HEK293 (cell line): ENCODE results near the gene SP5.

Experiments
- CTCF ChIA-PET: fragments of 350-600 bp; formaldehyde crosslinking; extraction: SDS; loops from one replicate; lab custom pipeline; 2021; ENCODE audit warnings: antibody characterized with exemption; lab: Yijun Ruan, JAX
- POLR2A ChIA-PET: fragments of 300-600 bp; formaldehyde crosslinking; extraction: SDS; loops from one replicate; lab custom pipeline; 2020; ENCODE audit warnings: antibody characterized with exemption, inconsistent platforms; lab: Yijun Ruan, JAX
- H3K27ac ChIP-seq: fragments of 200-500 bp; sonication (Bioruptor generic); 2 replicates; pipeline ENCODE4 v1.5.1; 2014; ENCODE audit warnings: low read depth, low read length, control low read depth, inconsistent platforms; ENCODE audit errors: extremely low read depth
- H3K36me3 ChIP-seq, 2 experiments: fragments of 200-500 bp in 1 of 2; sonication (Bioruptor generic) in 1 of 2; 1 replicate in 1 of 2; 2 replicates in 1 of 2; pipeline ENCODE4 v1.5.1; 2014 to 2017; ENCODE audit warnings: inconsistent platforms in 2 of 2, low read length in 2 of 2; ENCODE audit not compliant: control insufficient read depth in 2 of 2, insufficient read depth in 1 of 2
- H3K4me1 ChIP-seq: fragments of 200-500 bp; sonication (Bioruptor generic); 2 replicates; pipeline ENCODE4 v1.5.1; 2014; ENCODE audit warnings: mild to moderate bottlenecking, low read length, inconsistent platforms; ENCODE audit not compliant: control insufficient read depth, insufficient read depth
- H3K4me3 ChIP-seq: 2 replicates; pipeline ENCODE4 v1.5.1; 2011; ENCODE audit warnings: low read depth, mild to moderate bottlenecking, control low read depth, low read length, moderate library complexity
- H3K9me3 ChIP-seq: fragments of 200-500 bp; sonication (Bioruptor generic); 2 replicates; pipeline ENCODE4 v1.5.1; 2014; ENCODE audit warnings: low read depth, low read length, inconsistent platforms; ENCODE audit not compliant: control insufficient read depth, insufficient read depth
- CTCF ChIP-seq: fragments of 450-650 bp; formaldehyde crosslinking; IDR thresholded peaks from 2 replicates; pipeline ENCODE4 v1.5.1; 2016; ENCODE audit warnings: missing biosample characterization, missing genetic modification characterization
- ELK4 ChIP-seq: IDR thresholded peaks from 2 replicates; pipeline ENCODE4 v1.6.1; 2011; ENCODE audit warnings: mild to moderate bottlenecking, low read depth, low read length, borderline replicate concordance
- GLIS1 ChIP-seq: fragments of 450-650 bp; formaldehyde crosslinking; IDR thresholded peaks from 2 replicates; pipeline ENCODE4 v1.5.1; 2016; ENCODE audit warnings: missing biosample characterization, missing genetic modification characterization
- KLF8 ChIP-seq: fragments of 450-650 bp; formaldehyde crosslinking; IDR thresholded peaks from 2 replicates; pipeline ENCODE4 v1.5.1; 2016; ENCODE audit warnings: missing biosample characterization, missing genetic modification characterization
- ZBTB48 ChIP-seq: fragments of 450-650 bp; formaldehyde crosslinking; IDR thresholded peaks from 2 replicates; pipeline ENCODE4 v1.5.1; 2016; ENCODE audit warnings: missing biosample characterization, missing genetic modification characterization
- ZBTB49 ChIP-seq: fragments of 450-650 bp; formaldehyde crosslinking; IDR thresholded peaks from 2 replicates; pipeline ENCODE4 v1.5.1; 2016; ENCODE audit warnings: missing biosample characterization, missing genetic modification characterization, low read depth
- ZNF138 ChIP-seq: fragments of 450-650 bp; formaldehyde crosslinking; IDR thresholded peaks from 2 replicates; pipeline ENCODE4 v1.5.1; 2016; ENCODE audit warnings: missing biosample characterization, missing genetic modification characterization, borderline replicate concordance
- ZNF175 ChIP-seq: fragments of 450-650 bp; formaldehyde crosslinking; IDR thresholded peaks from 2 replicates; pipeline ENCODE4 v1.5.1; 2016; ENCODE audit warnings: missing biosample characterization, missing genetic modification characterization
- ZNF18 ChIP-seq: fragments of 450-650 bp; formaldehyde crosslinking; IDR thresholded peaks from 2 replicates; pipeline ENCODE4 v1.5.1; 2016; ENCODE audit warnings: missing biosample characterization, missing genetic modification characterization
- ZNF202 ChIP-seq: fragments of 450-650 bp; formaldehyde crosslinking; IDR thresholded peaks from 2 replicates; pipeline ENCODE4 v1.5.1; 2016; ENCODE audit warnings: missing biosample characterization, missing genetic modification characterization, borderline replicate concordance
- ZNF391 ChIP-seq: fragments of 450-650 bp; formaldehyde crosslinking; IDR thresholded peaks from 2 replicates; pipeline ENCODE4 v1.5.1; 2016; ENCODE audit warnings: low read depth, missing biosample characterization, missing genetic modification characterization, borderline replicate concordance
- ZNF513 ChIP-seq: fragments of 450-650 bp; IDR thresholded peaks from 2 replicates; pipeline ENCODE4 v1.5.1; 2018; ENCODE audit warnings: missing biosample characterization, missing genetic modification characterization
- ZNF530 ChIP-seq: fragments of 450-650 bp; formaldehyde crosslinking; IDR thresholded peaks from 2 replicates; pipeline ENCODE4 v1.5.1; 2016; ENCODE audit warnings: low read depth, missing biosample characterization, missing genetic modification characterization
- ZNF624 ChIP-seq: fragments of 450-650 bp; formaldehyde crosslinking; IDR thresholded peaks from 2 replicates; pipeline ENCODE4 v1.5.1; 2017; ENCODE audit warnings: missing biosample characterization, missing genetic modification characterization
- ZNF660 ChIP-seq: fragments of 450-650 bp; IDR thresholded peaks from 2 replicates; pipeline ENCODE4 v1.5.1; 2018; ENCODE audit warnings: missing biosample characterization, mild to moderate bottlenecking, missing genetic modification characterization
- ZNF677 ChIP-seq: fragments of 450-650 bp; IDR thresholded peaks from 2 replicates; pipeline ENCODE4 v1.5.0; 2018; ENCODE audit warnings: missing biosample characterization, mild to moderate bottlenecking, missing genetic modification characterization, moderate library complexity
- ZSCAN23 ChIP-seq: fragments of 450-650 bp; formaldehyde crosslinking; IDR thresholded peaks from 2 replicates; pipeline ENCODE4 v1.5.1; 2016; ENCODE audit warnings: missing biosample characterization, missing genetic modification characterization

The SP5 gene

GRCh38 chr2:170722301-170722700 is 7.2 kb downstream of the SP5 start:
- Histone ChIP-seq H3K36me3 (peaks cover 0 to under 1% of the 10 kb centered on the region in 2 experiments; a peak in 1 of 3 replicates), H3K4me3 (no peak overlapping the region), H3K27ac (no peak overlapping the region), H3K9me3 (no peaks in the 10 kb centered on the region), H3K4me1 (no peaks in the 10 kb centered on the region)
- TF ChIP-seq ZNF391: no peak
- no peak for TF ChIP-seq ZNF677 (tag by site-specific recombination)
- POLR2A ChIA-PET: no interaction called here
- CTCF ChIA-PET: interaction anchor here (0.7 kb wide), 1 partner anchor 150 kb away, joined by 3 read pairs; no protein-coding TSS in a partner anchor

- Histone ChIP-seq H3K36me3 (no peaks in the 10 kb centered on the region), H3K27ac (no peak overlapping the region), H3K9me3 (no peaks in the 10 kb centered on the region), H3K4me3 (no peak overlapping the region), H3K4me1 (no peaks in the 10 kb centered on the region)
- CTCF ChIA-PET: interaction anchor here (0.7 to 1.0 kb wide), 4 partner anchors 14 to 316 kb away, joined by 3 to 5 read pairs (median 4); no protein-coding TSS in a partner anchor
- TF ChIP-seq ZNF138 (no peak), ZNF624 (no peak), ZNF513 (no peak), ZNF175 (tag by site-specific recombination) (no peak), ZBTB49 (tag by site-specific recombination) (no peak), ZNF530 (tag by site-specific recombination) (no peak), ZNF18 (tag by site-specific recombination) (no peak), ZSCAN23 (tag by site-specific recombination) (no peak), KLF8 (no peak), GLIS1 (tag by site-specific recombination) (no peak), ZNF660 (tag by site-specific recombination) (no peak), ZNF202 (tag by site-specific recombination) (no peak), CTCF (tag by site-specific recombination) (no peak), ZBTB48 (no peak), ELK4 (no peak)
- POLR2A ChIA-PET: no interaction called here
Measured at GRCh38 chr2:170723446-170723958, 8.4 kb downstream of the SP5 start.
